ENCODE data around the gene SLC2A13.
"Not testable (repeated sequence)": the region's sequence is repeated elsewhere in the genome, so short reads cannot be mapped to it uniquely, and the experiment has no call there.

The SLC2A13 gene

DNA sequence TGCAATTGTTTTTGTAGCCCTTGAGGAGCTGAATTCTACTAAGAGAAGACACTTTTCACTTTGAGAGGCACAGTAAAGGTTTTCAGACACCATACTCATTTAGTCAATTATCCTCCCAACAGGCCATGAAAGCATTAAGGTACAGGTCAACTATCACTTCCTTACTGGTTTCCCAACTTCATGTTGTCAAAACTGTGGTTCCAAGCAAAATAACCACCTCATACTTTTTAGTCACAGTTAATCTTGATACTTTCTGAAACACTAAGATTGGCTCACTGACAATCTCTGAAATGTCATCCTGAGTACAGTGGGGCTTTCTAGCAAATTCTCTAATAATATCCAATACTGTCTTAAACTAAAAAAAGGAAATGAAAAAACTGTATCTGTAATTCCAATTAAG is 71.7 kb downstream of the SLC2A13 start:
- no peak for DNase-seq

DNA sequence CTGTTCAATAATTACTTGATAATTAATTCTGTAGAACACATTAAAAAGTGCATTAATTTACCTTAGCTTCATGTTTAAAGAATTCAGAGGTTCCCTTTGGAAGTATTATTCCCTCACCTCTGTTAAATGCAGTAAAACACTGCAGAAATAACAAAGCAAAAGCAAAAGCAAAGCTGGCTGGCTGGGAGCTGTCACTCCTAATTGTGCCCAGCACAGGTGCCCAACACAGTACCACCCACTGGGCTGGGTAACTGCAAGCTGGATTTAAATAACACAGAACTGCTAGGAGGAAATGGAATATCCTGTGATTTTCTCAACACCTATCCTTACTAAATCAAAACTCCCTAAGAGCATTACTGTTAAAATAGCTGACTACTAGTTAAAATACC is 72.6 kb downstream of the SLC2A13 start:
- no peak for DNase-seq

DNA sequence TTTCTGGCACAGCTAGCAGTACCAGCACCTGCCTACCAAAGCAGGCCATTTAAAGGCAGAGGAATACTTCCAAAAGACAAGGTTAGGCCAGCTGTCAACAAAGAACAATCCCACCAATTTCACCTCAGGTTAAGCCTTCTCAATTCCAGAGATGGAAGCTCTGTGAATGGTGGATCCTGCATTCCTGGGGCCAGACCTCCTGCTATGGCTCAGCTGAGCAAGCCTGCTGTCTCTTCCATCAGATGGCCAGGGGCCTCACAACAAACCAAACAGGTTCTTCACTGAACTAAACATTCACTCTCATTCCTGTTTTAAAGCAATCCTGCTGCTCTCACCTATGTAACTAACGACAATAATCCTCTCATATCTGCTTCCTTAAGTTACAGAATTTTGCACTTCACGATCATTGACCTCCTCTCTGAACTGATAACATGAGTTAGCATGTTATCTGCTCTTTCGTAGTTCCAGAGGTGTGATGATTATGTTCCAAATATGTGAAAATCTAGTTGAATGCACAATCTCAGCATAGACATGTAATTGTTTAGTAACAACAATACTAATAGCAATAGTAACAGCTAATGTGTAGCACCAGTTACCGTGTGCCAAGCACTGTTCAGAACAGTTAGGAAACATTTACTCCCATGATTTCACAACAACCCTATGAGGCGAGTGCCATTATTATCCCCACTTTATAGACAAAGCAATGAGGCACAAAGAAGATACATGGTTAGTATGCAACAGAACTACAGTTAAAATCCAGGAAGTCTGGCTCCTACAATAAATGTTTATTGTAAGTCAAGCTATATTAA is 73.2 kb downstream of the SLC2A13 start:
- DNase-seq = no peak

DNA sequence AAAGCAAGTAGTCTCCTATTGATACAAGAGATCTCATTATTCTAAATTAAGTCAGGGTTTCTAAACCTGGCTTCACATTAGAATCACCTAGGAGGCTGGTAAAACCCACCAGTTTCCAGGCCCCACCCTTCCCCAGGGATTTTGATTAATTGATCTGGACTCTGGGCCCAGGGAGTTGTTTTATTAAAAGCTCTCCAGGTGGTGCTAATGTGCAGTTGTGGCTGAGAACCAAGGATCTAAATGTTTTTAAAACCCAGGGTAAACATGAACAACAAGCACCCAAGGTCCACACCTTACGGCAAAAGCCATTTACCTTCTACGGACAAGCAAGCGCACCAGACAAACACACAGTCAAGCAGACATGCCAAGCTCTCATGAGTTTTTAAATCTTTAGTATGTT is 73.9 kb downstream of the SLC2A13 start:
- DNase-seq = no peak

DNA sequence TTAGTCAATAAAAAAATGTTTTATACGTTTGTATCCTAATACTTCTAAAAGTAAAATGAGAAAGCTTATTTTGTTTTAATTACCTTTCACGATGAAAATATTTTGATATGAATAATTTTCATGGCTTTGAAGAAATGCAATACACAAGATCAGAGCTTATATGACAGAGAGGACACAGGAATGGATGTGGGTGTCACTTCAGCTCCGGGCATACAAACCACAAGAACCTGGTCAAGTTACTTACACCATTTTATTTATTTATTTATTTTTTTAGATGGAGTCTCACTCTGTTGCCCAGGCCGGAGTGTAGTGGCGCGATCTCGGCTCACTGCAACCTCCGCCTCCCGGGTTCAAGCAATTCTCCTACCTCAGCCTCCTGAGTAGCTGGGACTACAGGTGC is 74.9 kb downstream of the SLC2A13 start:
- DNase-seq = not testable (repeated sequence)

DNA sequence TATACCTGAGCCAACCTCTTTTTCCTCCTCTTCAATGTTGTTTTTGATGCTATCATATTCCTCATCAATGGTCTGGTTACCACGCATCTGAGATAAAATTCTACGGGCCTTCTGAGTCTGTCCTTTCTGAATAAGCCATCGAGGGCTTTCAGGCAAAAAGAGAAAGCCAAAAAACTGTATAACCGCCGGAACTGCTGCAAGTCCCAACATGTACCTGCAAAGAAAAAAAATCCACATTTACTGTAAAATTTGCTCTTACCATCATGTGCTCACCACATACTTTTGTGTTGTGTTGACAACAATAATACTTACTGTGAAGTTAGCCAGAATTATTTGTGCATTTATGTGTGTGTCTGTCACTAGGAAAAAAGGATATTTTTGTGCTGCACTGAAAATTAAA is 77.6 kb downstream of the SLC2A13 start:
- DNase-seq = no peak

DNA sequence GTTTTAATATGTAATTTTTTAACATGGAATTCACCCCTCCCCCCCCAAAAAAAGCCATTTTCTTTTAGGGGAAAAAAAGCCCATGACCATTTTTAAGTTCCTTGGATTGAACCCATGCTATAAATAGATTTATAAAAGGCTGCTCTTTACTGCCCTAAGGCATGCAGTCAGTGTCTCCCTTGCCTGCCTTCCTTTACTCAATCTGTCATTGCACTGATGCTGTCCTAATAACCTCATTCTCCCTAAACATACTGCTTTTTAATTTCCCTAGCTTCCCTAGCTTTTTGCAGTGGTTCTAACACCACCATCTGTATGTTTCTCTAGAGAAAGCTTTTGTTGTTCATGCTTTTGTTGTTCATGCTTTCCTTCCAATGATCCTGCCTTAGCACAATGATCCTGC is 83.0 kb downstream of the SLC2A13 start:
- DNase-seq = no peak

DNA sequence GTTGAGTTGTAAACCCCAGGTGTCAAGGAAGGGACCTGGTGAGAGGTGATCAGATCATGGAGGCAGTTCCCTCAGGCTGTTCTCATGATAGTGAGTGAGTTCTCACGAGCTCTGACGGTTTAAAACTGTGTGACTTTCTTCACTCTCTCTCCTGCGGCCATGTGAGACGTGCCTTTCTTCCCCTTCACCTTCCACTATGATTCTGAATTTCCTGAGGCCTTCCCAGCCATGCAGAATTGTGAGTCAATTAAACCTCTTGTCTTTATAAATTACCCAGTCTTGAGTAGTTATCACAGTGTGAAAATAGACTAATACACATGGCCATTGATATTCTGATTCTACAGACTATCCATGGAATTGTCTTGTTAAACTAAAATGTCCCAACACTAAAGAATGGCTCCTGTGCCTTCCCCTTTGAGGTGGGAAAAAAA is 85.6 kb downstream of the SLC2A13 start:
- DNase-seq = no peak

DNA sequence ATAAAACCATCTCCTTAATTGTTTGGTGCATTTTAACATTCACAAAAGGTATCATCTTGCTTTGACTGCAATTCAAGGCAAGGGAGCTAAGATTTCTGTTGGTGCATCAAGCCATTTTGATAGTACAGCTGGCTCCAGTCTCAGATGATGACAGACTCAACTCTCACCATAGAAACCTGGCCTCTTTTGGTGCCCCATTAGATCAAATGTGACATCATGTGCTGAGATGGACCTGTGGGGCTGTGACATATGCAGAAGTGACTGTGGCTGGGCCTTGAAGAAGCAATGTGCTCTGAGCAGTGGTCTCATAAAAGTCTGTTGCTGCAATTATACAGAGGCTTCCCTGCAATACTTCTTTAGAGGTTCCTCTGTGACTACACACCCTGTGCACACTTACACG is 88.4 kb downstream of the SLC2A13 start:
- DNase-seq = no peak

DNA sequence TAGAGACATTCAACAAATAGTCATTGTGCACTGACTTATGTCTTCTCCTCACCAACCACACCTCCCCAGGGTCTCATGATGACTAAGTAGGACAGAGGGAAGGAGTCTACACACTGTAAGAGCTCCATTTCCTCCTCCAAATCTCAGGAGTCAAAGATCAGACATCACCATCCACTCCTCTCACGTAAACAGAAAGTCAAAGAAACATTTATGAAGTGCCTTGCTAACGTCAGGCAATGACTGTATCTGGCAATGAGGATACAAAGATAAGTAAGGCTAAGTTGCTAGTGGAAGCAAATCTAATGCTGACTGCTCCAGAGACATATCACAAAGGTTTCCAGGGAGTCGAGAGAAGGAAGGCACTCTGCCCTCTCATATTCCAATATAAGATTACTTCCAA is 88.9 kb downstream of the SLC2A13 start:
- DNase-seq = no peak

DNA sequence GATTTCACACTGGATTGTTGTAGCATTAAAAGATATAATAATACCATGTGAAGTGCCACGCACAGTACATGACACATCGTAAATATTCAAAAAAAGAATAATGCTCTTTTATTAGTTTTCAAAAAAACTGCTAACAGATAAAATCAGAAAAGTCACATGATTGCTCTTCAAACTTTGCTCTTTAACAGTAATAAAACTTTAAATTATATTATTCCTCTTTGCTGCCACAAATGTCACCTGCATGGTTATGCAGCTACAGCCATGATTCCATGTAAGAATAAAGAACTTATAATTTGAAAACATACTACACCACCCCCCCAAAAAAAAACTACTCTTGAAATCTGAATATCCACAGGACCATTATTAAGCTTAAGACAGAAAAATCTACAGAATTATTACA is 90.0 kb downstream of the SLC2A13 start:
- no peak for DNase-seq

DNA sequence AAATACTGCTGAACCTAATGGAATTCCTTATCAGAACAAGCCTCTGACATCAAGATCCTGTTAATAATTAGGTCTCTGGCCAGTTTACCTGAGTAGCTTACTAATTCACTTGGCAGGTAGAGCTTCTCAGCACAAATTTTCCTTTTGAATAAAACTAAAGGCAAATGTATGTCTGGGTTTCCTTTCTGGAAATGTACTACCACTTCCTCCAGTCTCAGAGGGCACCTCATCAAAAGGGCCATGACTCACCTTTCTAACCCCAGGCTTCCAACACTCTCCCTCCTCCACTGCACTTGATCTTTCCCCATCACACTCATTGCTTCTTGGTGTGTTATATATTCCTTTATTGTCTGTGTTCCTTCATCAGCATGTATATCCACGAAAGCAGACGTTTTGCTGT is 90.5 kb downstream of the SLC2A13 start:
- no peak for DNase-seq

DNA sequence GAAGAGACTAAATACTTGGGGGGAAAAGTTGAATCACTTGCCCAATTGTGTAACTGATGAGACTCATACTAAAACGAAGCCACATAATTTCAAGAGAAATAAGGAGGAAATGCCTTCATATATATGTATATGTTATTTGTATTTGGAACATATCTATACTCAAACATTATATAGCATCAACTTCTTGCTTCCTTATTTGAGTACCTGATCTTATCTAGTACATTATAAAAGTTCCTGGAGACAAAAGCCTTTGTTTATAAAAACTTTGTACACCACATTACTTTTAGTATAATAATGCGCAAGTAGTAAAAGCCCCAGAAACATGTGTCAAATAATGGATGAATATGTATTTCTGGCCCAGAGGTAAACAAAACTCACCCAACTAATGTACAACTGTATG is 92.0 kb downstream of the SLC2A13 start:
- no peak for DNase-seq

DNA sequence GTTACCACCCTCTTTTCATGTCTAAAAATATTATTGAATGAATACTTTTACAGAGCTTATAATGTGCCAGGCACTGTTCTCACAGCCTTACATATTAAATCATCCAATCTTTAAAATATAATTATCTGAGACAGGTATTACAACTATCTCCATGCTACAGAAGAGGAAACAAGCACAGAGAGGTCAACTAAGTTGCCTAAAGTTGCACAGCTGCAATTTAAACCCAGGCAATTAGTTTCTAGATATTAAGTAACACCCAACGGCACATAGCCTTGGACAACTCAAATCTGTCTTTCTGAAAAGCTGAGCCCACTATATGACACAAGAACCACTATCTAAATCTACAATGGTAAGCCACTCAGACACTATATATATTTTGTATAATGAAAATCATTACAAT is 92.6 kb downstream of the SLC2A13 start:
- DNase-seq = no peak

DNA sequence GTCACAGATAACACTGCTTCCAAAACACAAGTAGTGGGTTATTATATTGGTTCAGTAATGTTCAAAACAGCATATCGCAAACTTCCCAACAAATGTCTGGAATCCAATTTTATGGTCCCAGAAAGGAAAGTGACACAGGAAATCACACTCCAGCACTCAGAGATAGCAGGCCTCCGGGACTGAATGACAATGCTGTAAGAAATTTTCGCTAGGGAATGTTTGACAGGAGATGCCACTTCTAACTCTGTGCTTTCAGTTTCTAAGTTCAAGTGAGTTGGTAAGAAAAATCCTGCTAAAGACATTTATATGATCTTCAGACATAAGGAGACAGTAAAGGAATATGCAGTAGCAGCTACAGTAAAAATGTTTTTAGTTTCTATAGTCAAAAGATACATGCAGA is 93.2 kb downstream of the SLC2A13 start:
- DNase-seq = no peak

DNA sequence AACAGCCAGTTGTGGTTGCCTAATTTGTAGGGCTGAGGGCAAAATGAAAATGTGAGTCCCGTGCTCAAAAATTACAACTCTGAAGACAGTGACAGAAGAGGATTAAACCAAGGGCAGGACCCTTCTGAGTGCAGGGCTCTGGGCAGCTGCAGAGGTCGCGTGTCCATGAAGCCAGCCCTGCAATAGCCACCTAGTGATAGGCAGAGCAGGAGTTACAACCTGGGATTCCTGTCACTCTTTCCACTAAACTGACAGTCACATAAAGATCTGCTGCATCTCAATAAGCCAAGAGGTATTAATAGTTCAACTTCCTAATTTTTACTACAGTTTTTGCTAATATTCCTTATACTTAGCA is 94.1 kb downstream of the SLC2A13 start:
- no peak for DNase-seq

DNA sequence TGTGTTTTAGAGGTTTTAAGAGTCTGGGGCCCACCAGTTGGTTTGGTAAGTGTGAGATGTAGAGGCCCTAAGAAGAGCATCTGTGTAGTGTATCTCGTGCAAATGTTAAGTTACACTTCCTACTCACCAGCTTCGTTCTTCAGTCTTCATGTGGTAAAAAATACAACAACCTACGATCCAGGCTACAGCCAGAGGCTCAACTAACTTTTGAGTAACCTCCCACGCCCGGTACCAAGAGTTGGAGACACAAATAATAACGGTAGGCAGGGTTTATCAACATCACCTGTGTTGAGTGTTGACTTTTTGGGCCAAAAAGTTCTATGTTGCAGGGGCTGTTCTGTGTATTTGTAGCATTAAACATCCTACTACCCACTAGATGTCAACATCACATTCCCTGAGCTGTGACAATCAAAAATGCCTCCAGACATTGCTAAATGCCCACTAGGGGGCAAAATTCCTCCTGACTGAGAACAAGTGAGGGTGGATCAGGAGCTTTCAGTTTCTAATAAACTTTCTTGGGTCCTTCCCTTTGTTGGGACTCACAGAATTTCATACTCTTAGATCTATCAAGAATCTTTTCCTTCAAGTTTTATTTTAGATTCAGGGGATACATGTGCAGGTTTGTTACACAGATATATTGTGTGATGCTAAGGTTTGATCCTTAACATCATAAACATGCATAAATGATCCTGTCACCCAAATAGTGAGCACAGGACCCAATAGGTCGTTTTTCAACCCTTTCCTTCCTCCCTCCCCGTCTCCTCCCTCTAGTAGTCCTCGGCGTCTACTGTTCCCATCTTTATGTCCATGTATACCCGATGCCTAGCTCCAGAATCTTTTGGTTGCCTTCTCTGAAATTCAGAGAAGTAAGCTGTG is 94.7 kb downstream of the SLC2A13 start:
- peak in 1 of 2 donors; percentile 62 for DNase-seq

DNA sequence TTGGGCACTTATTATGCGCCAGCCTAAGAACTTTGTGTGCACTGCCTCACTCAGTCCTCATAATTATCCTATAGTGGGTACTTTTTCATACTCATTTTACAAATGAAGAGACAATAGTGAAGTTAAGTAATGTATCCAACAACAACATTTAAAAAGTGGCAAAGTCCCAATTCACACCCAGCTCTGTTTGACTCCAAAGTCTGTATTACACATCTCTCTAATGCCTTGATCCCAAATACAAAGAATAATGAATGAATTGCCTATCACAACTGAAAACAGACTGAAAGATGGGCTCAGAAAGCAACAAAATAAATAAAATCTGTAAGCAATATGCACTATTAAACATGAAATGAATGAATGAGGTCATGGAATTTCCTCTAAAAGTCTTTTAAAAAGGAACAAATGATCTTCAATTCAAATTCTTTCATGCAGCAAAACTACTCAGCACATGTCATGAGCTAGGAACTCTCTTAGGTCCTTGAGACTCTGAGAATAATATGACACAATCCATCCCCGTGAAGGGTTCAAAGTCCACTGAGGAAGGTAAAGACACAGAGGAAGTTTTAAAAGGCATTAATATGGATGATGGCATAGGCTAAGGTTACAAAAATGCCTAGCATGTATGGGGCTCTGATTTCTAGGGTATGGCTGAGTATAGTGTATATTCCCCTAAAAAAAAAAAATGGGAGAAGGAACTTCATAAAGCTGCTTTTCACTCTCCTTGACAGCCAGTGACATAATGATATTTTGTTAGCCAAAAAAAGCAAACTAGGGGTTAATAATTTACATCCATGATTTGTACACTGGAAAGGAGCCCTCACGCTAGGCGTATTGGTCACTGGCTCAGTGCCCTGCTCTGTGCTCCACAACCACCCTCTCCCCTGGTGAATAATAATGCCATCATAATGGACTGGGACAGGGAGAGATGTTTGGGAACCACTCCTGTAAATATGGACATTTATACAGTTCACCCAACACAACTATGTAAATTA is 103.4 kb downstream of the SLC2A13 start:
- DNase-seq = no peak

DNA sequence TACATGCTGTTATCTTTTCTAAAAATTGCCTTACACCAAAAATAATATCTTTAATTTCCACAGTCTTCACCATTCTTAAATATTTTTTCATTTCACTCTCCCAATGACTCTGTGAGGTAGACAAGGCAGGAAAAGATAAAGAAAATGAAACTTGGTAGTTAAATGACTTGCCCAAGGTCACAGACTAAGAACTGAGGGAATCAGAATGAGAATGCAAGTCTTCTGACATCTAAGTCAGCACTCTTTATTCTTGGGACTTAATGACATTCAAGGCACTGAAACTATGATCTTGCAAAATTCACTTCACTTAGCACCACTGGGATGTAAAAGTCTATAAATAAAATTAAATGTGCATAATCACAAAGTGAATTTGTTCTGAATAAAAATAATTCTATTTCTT is 104.5 kb downstream of the SLC2A13 start:
- DNase-seq = no peak

DNA sequence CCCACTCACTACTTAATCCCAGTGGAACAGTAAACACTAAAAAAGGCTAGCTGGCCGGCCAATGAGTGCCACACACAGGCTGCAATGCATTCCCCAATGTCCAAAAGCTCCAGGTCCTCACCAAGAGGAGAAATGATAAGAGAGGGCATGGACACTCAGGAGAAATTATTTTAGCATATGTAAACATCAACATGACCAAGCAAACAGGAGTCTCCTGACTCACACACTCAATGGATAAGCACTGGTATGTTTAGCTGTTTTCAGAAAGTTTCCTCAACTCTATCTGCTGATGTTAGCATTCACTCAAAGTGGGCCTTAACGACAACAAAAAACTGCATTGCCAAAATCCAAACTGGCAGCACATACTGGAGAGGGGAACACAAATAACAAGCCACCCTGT is 105.0 kb downstream of the SLC2A13 start:
- no peak for DNase-seq

DNA sequence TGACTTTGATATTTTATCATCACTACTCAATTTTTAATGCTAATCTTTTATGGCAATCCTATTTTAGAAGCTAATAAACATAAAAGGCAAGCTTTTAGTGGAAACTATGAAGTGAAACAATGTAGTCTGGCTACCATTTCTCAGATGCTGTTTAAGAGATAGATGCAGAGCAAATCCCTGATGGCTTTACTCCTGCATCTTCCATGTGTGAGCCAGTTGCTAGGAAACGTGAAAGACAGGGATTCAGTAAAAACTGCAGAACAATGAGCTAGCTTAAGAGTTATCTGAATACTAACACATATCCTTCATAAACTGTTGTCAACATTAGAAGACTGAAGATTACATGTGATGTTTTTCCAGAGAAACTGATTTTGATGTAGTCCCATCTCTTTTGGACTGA is 112.6 kb downstream of the SLC2A13 start:
- no peak for DNase-seq

DNA sequence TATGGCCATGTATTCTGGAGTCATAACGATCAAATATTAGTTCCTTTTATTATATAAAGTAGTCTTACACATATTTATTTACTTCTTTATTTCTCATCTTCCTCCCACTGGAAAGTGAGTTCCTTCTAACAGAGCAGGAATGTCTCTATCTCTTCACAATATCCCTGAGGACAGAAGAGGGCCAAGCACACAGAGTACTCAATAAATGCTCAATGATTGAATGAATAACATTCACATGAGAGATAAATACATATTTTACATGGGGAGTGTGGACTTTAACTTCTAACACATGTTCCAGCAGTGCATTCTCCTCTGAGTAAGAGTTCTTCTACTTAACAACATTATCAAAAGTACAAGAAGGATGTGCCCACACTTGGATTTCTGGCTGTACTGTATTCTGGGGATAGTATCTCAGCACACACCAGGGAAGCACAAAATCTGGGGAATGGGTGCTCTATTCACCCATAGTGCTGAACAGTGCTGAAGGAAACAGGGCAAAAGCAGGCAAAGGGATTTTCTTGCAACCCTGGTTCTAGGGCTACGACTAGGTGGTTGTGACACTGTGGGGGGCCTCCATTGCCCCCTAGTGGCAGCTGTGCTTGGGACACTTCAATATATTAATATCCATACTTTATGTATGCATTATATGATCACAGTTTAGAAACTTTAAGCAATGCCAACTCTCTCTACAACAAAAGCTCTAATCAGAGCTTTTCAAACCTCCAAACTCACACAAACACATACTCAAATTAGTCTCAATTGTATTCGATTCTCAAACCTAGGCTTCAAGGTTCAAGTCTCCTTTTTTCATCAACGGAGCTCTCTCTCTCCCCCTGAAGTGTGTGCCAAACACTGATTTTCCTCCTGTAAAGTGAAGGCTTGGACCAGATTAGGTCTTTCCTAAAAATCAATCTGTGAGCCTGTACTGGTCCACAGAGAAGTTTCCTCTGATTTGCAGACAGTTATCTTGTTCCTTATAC is 115.5 kb downstream of the SLC2A13 start:
- DNase-seq = no peak

All from bone marrow (tissue), 2 donors.